IPS DF 19.7 (cell line): Measurements from ENCODE around the gene C20orf144.
"Not testable (repeated sequence)": the region's sequence is repeated elsewhere in the genome, so short reads cannot be mapped to it uniquely, and the experiment has no call there.

Source experiments
- DNase-seq: peaks from one replicate; pipeline ENCODE4 v3.0.0-alpha.2; 2013; ENCODE audit warnings: low read depth, low spot score

Gene C20orf144

GRCh38 chr20:33693741-33694638, 31.9 kb downstream of the C20orf144 start:
- DNase-seq: no peak

- DNase-seq: no peak
Observed at GRCh38 chr20:33694639-33695012, 32.5 kb downstream of the C20orf144 start.

DNA sequence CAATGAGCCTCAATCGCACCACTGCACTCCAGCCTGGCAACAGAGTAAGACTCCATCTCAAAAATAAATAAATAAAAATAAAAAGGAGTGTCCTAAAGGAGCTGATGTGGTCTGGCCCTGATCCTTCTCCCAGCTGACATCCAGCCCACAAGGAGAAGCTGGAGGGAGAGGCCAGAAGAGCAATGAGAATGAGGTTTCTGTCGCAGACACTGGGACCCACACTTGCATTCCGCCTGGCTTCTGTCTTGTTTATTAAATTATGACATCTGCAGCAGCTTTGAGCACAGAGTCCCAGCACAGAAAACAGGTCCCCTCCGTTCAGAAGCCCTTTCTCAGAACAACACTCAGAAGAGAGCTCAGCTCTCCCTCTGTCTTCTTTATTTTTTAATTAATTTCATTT, 34.3 kb downstream of the C20orf144 start:
- no peak for DNase-seq

DNA sequence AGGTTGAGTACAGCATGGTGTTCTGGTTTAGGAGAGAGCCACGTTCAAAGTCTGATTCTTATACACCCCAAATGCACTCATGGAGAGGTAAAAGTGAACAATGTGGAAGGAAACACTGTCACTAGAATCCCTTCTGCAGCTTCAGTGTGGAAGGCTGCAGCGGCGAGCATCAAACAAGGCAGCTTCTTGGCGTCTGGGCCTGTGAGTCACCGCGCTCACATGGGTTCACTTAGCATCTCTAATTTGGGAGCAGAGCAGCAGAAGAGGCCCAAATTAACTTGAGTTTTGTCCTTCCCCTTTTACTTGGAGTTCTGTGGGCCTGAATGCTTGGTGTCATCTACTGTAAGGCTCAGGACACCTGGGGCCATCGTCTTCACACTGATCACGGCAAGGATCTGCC, 35.0 kb downstream of the C20orf144 start:
- DNase-seq: no peak

DNA sequence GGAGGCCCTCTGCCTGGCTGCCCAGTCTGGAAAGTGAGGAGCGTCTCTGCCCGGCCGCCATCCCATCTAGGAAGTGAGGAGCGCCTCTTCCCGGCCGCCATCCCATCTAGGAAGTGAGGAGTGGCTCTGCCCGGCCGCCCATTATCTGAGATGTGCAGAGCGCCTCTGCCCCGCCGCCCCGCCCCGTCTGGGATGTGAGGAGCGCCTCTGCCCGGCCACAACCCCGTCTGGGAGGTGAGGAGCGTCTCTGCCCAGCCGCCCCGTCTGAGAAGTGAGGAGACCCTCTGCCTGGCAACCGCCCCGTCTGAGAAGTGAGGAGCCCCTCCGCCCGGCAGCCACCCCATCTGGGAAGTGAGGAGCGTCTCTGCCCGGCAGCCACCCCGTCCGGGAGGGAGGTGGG, 36.8 kb downstream of the C20orf144 start:
- not testable (repeated sequence) for DNase-seq

GRCh38 chr20:33700696-33701441, 38.7 kb downstream of the C20orf144 start:
- DNase-seq: not testable (repeated sequence)

GRCh38 chr20:33701629-33702450, 39.7 kb downstream of the C20orf144 start:
- DNase-seq: no peak

DNA sequence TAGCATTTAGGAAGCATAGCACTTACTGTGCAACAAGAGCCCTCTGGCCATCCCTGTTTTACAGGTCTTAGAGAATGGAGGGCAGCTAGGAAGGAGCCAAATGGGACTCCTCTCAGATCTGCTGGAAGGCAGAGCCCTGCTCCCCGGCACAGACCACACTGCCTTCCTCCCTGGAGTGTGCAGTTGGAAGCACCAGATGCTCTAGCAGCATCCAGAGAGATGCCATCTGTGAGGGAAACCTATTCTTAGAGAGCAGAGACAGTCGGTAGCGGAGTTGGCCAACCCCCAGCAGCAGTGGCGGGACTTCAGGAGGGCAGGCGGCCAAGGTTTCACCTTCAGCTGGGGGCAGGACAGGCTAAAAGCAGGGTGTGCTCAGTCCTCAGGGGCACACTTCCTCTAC, 40.7 kb downstream of the C20orf144 start:
- DNase-seq: no peak

GRCh38 chr20:33703498-33704137, 41.5 kb downstream of the C20orf144 start:
- DNase-seq: no peak

GRCh38 chr20:33704197-33704924, 42.2 kb downstream of the C20orf144 start:
- no peak for DNase-seq

DNA sequence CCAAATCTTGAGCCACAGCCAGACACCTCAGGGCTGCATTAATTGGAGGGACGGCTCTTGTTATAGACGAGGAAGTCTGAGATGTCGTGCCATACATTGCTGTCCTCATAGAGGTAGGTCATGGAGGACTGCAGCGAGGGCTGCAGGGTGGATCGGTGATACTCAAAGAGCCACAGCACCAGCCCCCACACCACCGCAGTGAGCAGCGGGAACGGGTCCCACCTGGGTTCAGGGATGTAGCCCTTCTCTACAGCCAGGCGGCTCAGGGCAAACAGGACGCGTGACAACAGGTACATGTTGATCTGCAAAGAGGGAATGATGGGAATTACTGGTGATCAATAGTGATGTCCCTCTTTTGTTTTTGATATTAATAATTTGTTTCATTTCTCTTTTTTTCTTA, 45.5 kb downstream of the C20orf144 start:
- no peak for DNase-seq

DNA sequence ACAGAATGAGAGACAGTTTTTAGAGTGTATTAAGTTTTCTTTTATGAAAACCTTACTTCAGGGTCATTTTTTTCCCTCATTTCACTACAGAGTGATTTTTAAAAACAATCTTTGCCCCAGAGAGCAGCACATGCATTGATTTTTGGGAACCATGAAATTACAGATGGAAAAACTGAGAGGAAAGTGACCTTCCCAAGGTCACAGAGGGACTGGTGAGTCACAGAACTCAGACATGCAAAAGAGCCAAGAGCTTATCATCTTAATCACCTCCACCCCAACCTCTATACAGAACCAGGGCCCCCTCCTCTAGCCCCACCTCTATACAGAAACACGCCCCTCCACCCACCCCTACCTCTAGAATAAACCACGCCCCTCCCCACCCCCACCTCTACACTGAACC, 47.3 kb downstream of the C20orf144 start:
- no peak for DNase-seq

DNA sequence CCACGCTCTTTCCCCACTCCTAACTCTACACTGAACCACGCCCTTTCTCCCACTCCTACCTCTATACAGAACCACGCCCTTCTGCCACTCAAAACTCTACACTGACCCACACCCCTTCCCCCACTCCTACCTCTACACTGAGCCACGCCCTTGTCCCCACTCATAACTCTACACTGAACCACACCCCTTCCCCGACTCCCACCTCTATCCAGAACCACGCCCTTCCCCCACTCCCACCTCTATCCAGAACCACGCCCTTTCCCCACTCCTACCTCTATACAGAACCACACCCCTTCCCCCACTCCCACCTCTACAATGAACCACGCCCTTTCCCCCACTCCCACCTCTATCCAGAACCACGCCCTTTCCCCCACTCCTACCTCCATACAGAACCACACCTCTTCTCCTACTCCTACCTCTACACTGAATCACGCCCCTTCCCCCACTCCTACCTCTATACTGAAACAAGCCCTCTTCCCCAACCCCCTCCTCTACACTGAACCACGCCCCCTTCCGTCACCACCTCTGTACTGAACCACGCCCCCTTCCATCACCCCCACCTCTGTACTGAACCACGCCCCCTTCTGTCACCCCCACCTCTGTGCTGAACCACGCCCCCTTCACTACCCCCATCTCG, 47.9 kb downstream of the C20orf144 start:
- DNase-seq: no peak

- DNase-seq: no peak
Observed at GRCh38 chr20:33710681-33711445, 48.7 kb downstream of the C20orf144 start.

GRCh38 chr20:33711446-33711738, 49.3 kb downstream of the C20orf144 start:
- no peak for DNase-seq
